ENCODE data around the gene DOCK4. TPM values are rescaled to one million over a fixed set of nuclear protein-coding genes. Genes with fewer than 3 reads are reported as not detected.

DOCK4 gene
- 2.5 to 6.0 TPM (median 5.4 TPM) in 5 replicates for total RNA-seq (2022; extraction: Qiagen RNA extraction; ENCODE audit: low read depth)

GRCh38 chr7:112206238-112206990 is at the start of gene DOCK4, which contains the start of gene ZNF277:
Gene DOCK4, minus strand, starts transcription at chr7:112206399. Its CDS starts 261 bp downstream, at chr7:112206138.
Gene ZNF277, plus strand, starts transcription at chr7:112206695. Its CDS starts 22 bp downstream, at chr7:112206717.

Other genes with a start within 250 kb of the DOCK4 start
- 6.8 to 15.5 TPM (median 13.9 TPM) in 5 replicates for gene ZNF277, start 296 bp upstream of the DOCK4 start, total RNA-seq (2022; extraction: Qiagen RNA extraction; ENCODE audit: low read depth)
- gene IFRD1, start 244.1 kb upstream of the DOCK4 start, total RNA-seq (2022; extraction: Qiagen RNA extraction; ENCODE audit: low read depth): 24.9 to 36.9 TPM (median 33.0 TPM) in 5 replicates